ENCODE data around the gene PRSS58. TPM values are rescaled to one million over a fixed set of nuclear protein-coding genes. Genes with fewer than 3 reads are reported as not detected.

The PRSS58 gene
- total RNA-seq, 1 donor from 2014 or later = not detected

DNA sequence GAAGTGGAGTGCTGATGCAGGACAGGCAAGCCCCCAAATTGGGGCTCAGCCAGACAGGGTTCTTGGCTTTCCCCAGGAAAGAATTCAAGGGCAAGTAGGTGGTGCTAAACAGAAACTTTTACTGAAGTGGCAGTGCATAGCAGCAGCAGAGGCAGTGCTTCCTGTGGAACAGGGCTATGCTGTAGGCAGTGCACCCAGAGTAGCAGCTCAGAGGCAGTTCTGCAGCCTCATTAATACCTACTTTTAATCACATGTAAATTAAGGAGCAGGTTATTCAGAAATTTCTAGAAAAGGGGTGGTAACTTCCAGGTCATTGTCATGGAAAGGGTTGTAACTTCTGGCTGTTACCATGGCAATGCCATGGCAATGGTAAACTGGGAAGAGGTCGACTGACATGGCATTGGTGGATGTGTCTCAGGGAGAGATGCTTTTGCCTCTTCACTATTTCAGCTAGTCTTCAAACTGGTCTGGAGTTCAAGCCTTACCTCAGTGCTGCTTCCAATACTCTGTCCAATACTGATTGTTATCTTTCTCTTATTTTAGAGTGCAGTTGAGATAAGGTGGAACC lies 29.2 kb downstream of the PRSS58 start:
- Histone ChIP-seq H3K27ac (replicated peaks) (no peak overlapping the region), H3K4me3 (no peak overlapping the region), H3K9me3 (replicated peaks) (no peaks in the 10 kb centered on the region), H3K36me3 (no peaks in the 10 kb centered on the region), H3K4me1 (no peaks in the 10 kb centered on the region), H3K27me3 (ENCODE audit: low read depth) (peaks cover 6% of the 10 kb centered on the region)
- DNase-seq = no peak
- TF ChIP-seq, protein P1, sequence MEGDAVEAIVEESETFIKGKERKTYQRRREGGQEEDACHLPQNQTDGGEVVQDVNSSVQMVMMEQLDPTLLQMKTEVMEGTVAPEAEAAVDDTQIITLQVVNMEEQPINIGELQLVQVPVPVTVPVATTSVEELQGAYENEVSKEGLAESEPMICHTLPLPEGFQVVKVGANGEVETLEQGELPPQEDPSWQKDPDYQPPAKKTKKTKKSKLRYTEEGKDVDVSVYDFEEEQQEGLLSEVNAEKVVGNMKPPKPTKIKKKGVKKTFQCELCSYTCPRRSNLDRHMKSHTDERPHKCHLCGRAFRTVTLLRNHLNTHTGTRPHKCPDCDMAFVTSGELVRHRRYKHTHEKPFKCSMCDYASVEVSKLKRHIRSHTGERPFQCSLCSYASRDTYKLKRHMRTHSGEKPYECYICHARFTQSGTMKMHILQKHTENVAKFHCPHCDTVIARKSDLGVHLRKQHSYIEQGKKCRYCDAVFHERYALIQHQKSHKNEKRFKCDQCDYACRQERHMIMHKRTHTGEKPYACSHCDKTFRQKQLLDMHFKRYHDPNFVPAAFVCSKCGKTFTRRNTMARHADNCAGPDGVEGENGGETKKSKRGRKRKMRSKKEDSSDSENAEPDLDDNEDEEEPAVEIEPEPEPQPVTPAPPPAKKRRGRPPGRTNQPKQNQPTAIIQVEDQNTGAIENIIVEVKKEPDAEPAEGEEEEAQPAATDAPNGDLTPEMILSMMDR (IDR thresholded peaks at IDR 0.05; ENCODE audit: borderline replicate concordance) = no peak
- intact Hi-C loops (cut with micrococcal nuclease) = no loop called here

Other genes starting within 250 kb of the PRSS58 start
- gene MGAM2, start 146.3 kb downstream of the PRSS58 start, total RNA-seq = not detected

Measured in left ventricle myocardium inferior (tissue), 1 donor.